Peyer's patch (tissue), 4 donors: ENCODE measurements around the gene UBASH3B.

Experiments
- CTCF ChIP-seq, 6 experiments: fragments of 450-650 bp in 4 of 6; fragments of 200-600 bp in 2 of 6; sonication (generic) in 1 of 6; IDR thresholded peaks; one replicate each; pipeline ENCODE4 v1.5.1; 2017 to 2019; ENCODE audit warnings: antibody characterized with exemption in 6 of 6, mild to moderate bottlenecking in 3 of 6, moderate library complexity in 1 of 6
- POLR2A ChIP-seq, 2 donors: fragments of 450-650 bp; IDR thresholded peaks; one replicate each; pipeline ENCODE4 v1.5.1; 2017; ENCODE audit warnings: antibody characterized with exemption in 2 of 2, mild to moderate bottlenecking in 2 of 2, moderate library complexity in 2 of 2

DNA sequence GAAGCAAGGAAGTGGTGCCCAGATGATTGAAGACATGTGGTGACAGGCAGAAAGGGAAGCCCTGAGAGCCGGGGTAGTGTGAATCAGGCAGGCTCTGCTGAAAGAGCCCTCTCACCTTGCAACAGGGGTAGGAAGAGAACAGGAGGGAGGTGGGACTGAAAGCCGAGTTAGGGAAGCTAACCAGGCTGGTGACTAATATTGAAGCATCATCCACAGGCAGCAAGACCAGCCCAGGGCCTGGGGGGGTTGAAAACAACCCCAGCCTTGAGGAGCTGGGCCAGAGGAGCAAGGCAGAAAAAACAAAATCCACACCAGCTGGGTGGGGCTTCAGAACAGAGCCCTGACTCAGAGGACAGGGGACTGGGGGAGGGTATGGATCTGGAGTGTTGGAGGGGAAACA is 147.8 kb downstream of the UBASH3B start:
- TF ChIP-seq CTCF (IDR thresholded peaks at IDR 0.05) (no peak), POLR2A (IDR thresholded peaks at IDR 0.05) (no peak)
